Mesenchymal stem cell (in vitro differentiated cells and primary cell): ENCODE results near the gene S100Z. TPM values are rescaled to one million over a fixed set of nuclear protein-coding genes. Genes with fewer than 3 reads are reported as not detected.
A peak's percentile ranks its signal among the peaks of the same experiment; 100 is the strongest.

Experiments
- DNase-seq: peaks from one replicate; pipeline ENCODE4 v3.0.0-alpha.2; 2013
- H2AFZ ChIP-seq: one replicate; pipeline ENCODE4 v1.6.1; 2013; ENCODE audit warnings: low read depth, mild to moderate bottlenecking, control low read depth, inconsistent platforms, low read length, moderate library complexity
- H2AK5ac ChIP-seq: 2 replicates; pipeline ENCODE4 v1.6.1; 2013; ENCODE audit warnings: low read length, moderate library complexity, mild to moderate bottlenecking, inconsistent platforms; ENCODE audit not compliant: severe bottlenecking
- H2BK120ac ChIP-seq: one replicate; pipeline ENCODE4 v1.6.1; 2013; ENCODE audit warnings: low read depth, mild to moderate bottlenecking, inconsistent platforms, low read length, moderate library complexity
- H2BK12ac ChIP-seq, 2 experiments: one replicate each; pipeline ENCODE4 v1.6.1; 2013; ENCODE audit warnings: inconsistent platforms in 2 of 2, low read length in 2 of 2, mild to moderate bottlenecking in 2 of 2, moderate library complexity in 2 of 2, control low read depth in 1 of 2
- H2BK15ac ChIP-seq: one replicate; pipeline ENCODE4 v1.6.1; 2013; ENCODE audit warnings: mild to moderate bottlenecking, low read depth, inconsistent platforms; ENCODE audit not compliant: poor library complexity, severe bottlenecking
- H2BK5ac ChIP-seq: 2 replicates; pipeline ENCODE4 v1.6.1; 2013; ENCODE audit warnings: low read depth, mild to moderate bottlenecking, low read length, control low read depth, inconsistent platforms; ENCODE audit not compliant: poor library complexity, severe bottlenecking
- H3K14ac ChIP-seq, 2 experiments: one replicate each; pipeline ENCODE4 v1.6.1; 2013; ENCODE audit warnings: inconsistent platforms in 2 of 2, low read length in 2 of 2, control low read depth in 1 of 2, mild to moderate bottlenecking in 1 of 2, moderate library complexity in 1 of 2
- H3K18ac ChIP-seq, 2 experiments: one replicate each; pipeline ENCODE4 v1.6.1; 2013; ENCODE audit warnings: inconsistent platforms in 2 of 2, low read length in 2 of 2, control low read depth in 1 of 2, low read depth in 1 of 2, mild to moderate bottlenecking in 1 of 2
- H3K23ac ChIP-seq, 2 experiments: one replicate each; pipeline ENCODE4 v1.6.1; 2013; ENCODE audit warnings: inconsistent platforms in 2 of 2, low read length in 2 of 2, mild to moderate bottlenecking in 2 of 2, moderate library complexity in 2 of 2, control low read depth in 1 of 2
- H3K27ac ChIP-seq: 2 replicates; pipeline ENCODE4 v1.5.1; 2013; ENCODE audit warnings: mild to moderate bottlenecking, moderate library complexity, low read length, control low read depth, inconsistent platforms; ENCODE audit not compliant: poor library complexity, severe bottlenecking
- H3K27me3 ChIP-seq, 2 experiments: 2 replicates each; pipeline versions ENCODE4 v1.6.1 to v1.7.0; 2013; ENCODE audit warnings: low read length in 2 of 2, mild to moderate bottlenecking in 2 of 2, moderate library complexity in 2 of 2, control low read depth in 1 of 2, inconsistent platforms in 1 of 2; ENCODE audit not compliant: control insufficient read depth in 1 of 2, insufficient read depth in 1 of 2
- H3K36me3 ChIP-seq, 2 experiments: 2 replicates each; pipeline versions ENCODE4 v1.6.1 to v1.7.0; 2013; ENCODE audit warnings: low read length in 2 of 2, control low read depth in 1 of 2, inconsistent platforms in 1 of 2, low read depth in 1 of 2, mild to moderate bottlenecking in 1 of 2; ENCODE audit not compliant: insufficient read depth in 2 of 2, control insufficient read depth in 1 of 2
- H3K4ac ChIP-seq, 2 experiments: one replicate each; pipeline ENCODE4 v1.6.1; 2013; ENCODE audit warnings: inconsistent platforms in 2 of 2, low read length in 2 of 2, mild to moderate bottlenecking in 2 of 2, moderate library complexity in 2 of 2, control low read depth in 1 of 2, low read depth in 1 of 2
- H3K4me1 ChIP-seq: 2 replicates; pipeline ENCODE4 v1.6.1; 2013; ENCODE audit warnings: low read depth, low read length, control low read depth; ENCODE audit not compliant: control insufficient read depth, insufficient read depth
- H3K4me2 ChIP-seq: 2 replicates; pipeline ENCODE4 v1.6.1; 2013; ENCODE audit warnings: low read length, mild to moderate bottlenecking, inconsistent platforms; ENCODE audit not compliant: poor library complexity, severe bottlenecking
- H3K4me3 ChIP-seq, 2 experiments: 2 replicates each; pipeline versions ENCODE4 v1.5.1 to v1.7.0; 2013; ENCODE audit warnings: low read length in 2 of 2, mild to moderate bottlenecking in 2 of 2, control low read depth in 1 of 2, low read depth in 1 of 2; ENCODE audit not compliant: insufficient read depth in 1 of 2
- H3K79me1 ChIP-seq: replicated peaks from 2 replicates; pipeline ENCODE4 v1.6.1; 2013; ENCODE audit warnings: mild to moderate bottlenecking, control low read depth, low read length, inconsistent platforms; ENCODE audit not compliant: poor library complexity, severe bottlenecking
- H3K9ac ChIP-seq: 2 replicates; pipeline ENCODE4 v1.7.0; 2013; ENCODE audit warnings: mild to moderate bottlenecking, low read length, moderate library complexity
- H3K9me3 ChIP-seq: 2 replicates; pipeline ENCODE4 v1.7.0; 2013; ENCODE audit warnings: mild to moderate bottlenecking, low read length; ENCODE audit not compliant: control insufficient read depth
- H4K8ac ChIP-seq: one replicate; pipeline ENCODE4 v1.6.1; 2013; ENCODE audit warnings: inconsistent platforms, mild to moderate bottlenecking, low read length, moderate library complexity
- H4K91ac ChIP-seq: one replicate; pipeline ENCODE4 v1.6.1; 2013; ENCODE audit warnings: mild to moderate bottlenecking, low read length, inconsistent platforms
- WGBS: methylation state at CpG from one replicate; pipeline ENCODE4 v1.1.7; 2013; ENCODE audit warnings: mixed read lengths; 5-methylcytosine and 5-hydroxymethylcytosine counted together
- polyA plus RNA-seq, 2 experiments: library from polyadenylated mRNA; stranded (reverse); fragments of 200-250 nt; gene quantifications; one replicate each; pipeline ENCODE4 v1.2.3, GENCODE V29; 2013

Gene S100Z
- polyA plus RNA-seq (2013, experiment 1 of 2), result not detected
- not detected for polyA plus RNA-seq (2013, experiment 2 of 2)

- Histone ChIP-seq H3K4me1 (no peaks in the 10 kb centered on the region), H3K27ac (no peak within 1 kb of the TSS), H2BK12ac (no peak within 1 kb of the TSS), H3K9me3 (no peaks in the 10 kb centered on the region), H3K4ac (no peak within 1 kb of the TSS), H2BK15ac (no peak within 1 kb of the TSS), H3K23ac (no peak within 1 kb of the TSS), H3K9ac (no peak within 1 kb of the TSS), H3K79me1 (no peaks in the 10 kb centered on the region), H2AK5ac (no peak within 1 kb of the TSS), H3K36me3 (no peaks in the 10 kb centered on the region), H2AFZ (no peak within 1 kb of the TSS), H3K27me3 (no peaks in the 10 kb centered on the region), H2BK5ac (no peak within 1 kb of the TSS), H4K8ac (peak within 1 kb of the TSS; percentile 48), H2BK120ac (no peak within 1 kb of the TSS), H4K91ac (peak within 1 kb of the TSS; percentile 31), H3K4me3 (no peak within 1 kb of the TSS), H3K18ac (no peak within 1 kb of the TSS), H3K4me2 (no peak within 1 kb of the TSS), H3K14ac (no peak within 1 kb of the TSS)
- no peak for DNase-seq
- 75% methylated on average over 17 of the region's 18 CpGs for WGBS
These were observed at the start of gene S100Z for GRCh38 chr5:76849419-76850291. TSS of gene S100Z (plus strand) at chr5:76850014. CDS start at chr5:76875360, 25,346 bp downstream.

- H3K79me1 ChIP-seq, result no peaks in the 10 kb centered on the region
- no peak overlapping the region for H2AFZ ChIP-seq
- no peak overlapping the region for H3K14ac ChIP-seq
- WGBS, result 100% methylated on average over 3 of the region's 3 CpGs
- no peak overlapping the region for H2AK5ac ChIP-seq
- H4K8ac ChIP-seq, result no peak overlapping the region
- no peak for DNase-seq
- no peak overlapping the region for H2BK5ac ChIP-seq
- H3K4me1 ChIP-seq, result peaks cover 4% of the 10 kb centered on the region
- H3K9me3 ChIP-seq, result no peaks in the 10 kb centered on the region
- H4K91ac ChIP-seq, result no peak overlapping the region
- no peak overlapping the region for H3K4ac ChIP-seq
- H2BK120ac ChIP-seq, result no peak overlapping the region
- no peak overlapping the region for H3K4me2 ChIP-seq
- H3K23ac ChIP-seq, result no peak overlapping the region
- H3K18ac ChIP-seq, result no peak overlapping the region
- no peak overlapping the region for H3K27ac ChIP-seq
- H3K36me3 ChIP-seq, result no peaks in the 10 kb centered on the region
- no peaks in the 10 kb centered on the region for H3K27me3 ChIP-seq
- H2BK15ac ChIP-seq, result no peak overlapping the region
- no peak overlapping the region for H3K9ac ChIP-seq
- no peak overlapping the region for H2BK12ac ChIP-seq
- no peak overlapping the region for H3K4me3 ChIP-seq
These were observed 49.2 kb upstream of the S100Z start for GRCh38 chr5:76800579-76800978.

GRCh38 chr5:76801159-76801802, 48.5 kb upstream of the S100Z start:
- no peak overlapping the region for H3K23ac ChIP-seq
- 58% methylated on average over 4 of the region's 4 CpGs for WGBS
- no peak overlapping the region for H3K14ac ChIP-seq
- DNase-seq, result peak; percentile 60
- H3K9ac ChIP-seq, result no peak overlapping the region
- peak overlapping the region; percentile 98 for H2BK15ac ChIP-seq
- no peak overlapping the region for H3K4me3 ChIP-seq
- peaks cover 4% of the 10 kb centered on the region for H3K4me1 ChIP-seq
- no peaks in the 10 kb centered on the region for H3K9me3 ChIP-seq
- H4K8ac ChIP-seq, result no peak overlapping the region
- H2BK5ac ChIP-seq, result no peak overlapping the region
- no peak overlapping the region for H2AFZ ChIP-seq
- H3K27me3 ChIP-seq, result no peaks in the 10 kb centered on the region
- H3K4ac ChIP-seq, result peak overlapping the region in 1 of 2 experiments; percentile 51
- H3K4me2 ChIP-seq, result no peak overlapping the region
- H3K27ac ChIP-seq, result no peak overlapping the region
- no peaks in the 10 kb centered on the region for H3K79me1 ChIP-seq
- no peak overlapping the region for H4K91ac ChIP-seq
- H2BK120ac ChIP-seq, result peak overlapping the region; percentile 68
- no peaks in the 10 kb centered on the region for H3K36me3 ChIP-seq
- H2AK5ac ChIP-seq, result no peak overlapping the region
- no peak overlapping the region for H2BK12ac ChIP-seq
- peak overlapping the region in 1 of 2 experiments; percentile 1 for H3K18ac ChIP-seq

GRCh38 chr5:76801803-76802195, 48.0 kb upstream of the S100Z start:
- Histone ChIP-seq H3K36me3 (no peaks in the 10 kb centered on the region), H3K4me3 (no peak overlapping the region), H2BK120ac (peak overlapping the region; percentile 11), H3K79me1 (no peaks in the 10 kb centered on the region), H3K14ac (no peak overlapping the region), H3K9me3 (no peaks in the 10 kb centered on the region), H2BK12ac (peak overlapping the region; percentile 20 to 65), H2AFZ (no peak overlapping the region), H3K18ac (peak overlapping the region; percentile 8 to 40), H3K4ac (peak overlapping the region in 1 of 2 experiments; percentile 4), H3K27ac (no peak overlapping the region), H3K4me1 (peaks cover 8% of the 10 kb centered on the region), H3K9ac (no peak overlapping the region), H3K4me2 (no peak overlapping the region), H4K8ac (peak overlapping the region; percentile 35), H4K91ac (peak overlapping the region; percentile 52), H3K27me3 (no peaks in the 10 kb centered on the region), H2BK15ac (no peak overlapping the region), H2AK5ac (no peak overlapping the region), H2BK5ac (no peak overlapping the region), H3K23ac (no peak overlapping the region)
- no peak for DNase-seq
- WGBS, result 87% methylated on average over 3 of the region's 3 CpGs
